ENCODE data around the gene CHKA.

CHKA gene

DNA sequence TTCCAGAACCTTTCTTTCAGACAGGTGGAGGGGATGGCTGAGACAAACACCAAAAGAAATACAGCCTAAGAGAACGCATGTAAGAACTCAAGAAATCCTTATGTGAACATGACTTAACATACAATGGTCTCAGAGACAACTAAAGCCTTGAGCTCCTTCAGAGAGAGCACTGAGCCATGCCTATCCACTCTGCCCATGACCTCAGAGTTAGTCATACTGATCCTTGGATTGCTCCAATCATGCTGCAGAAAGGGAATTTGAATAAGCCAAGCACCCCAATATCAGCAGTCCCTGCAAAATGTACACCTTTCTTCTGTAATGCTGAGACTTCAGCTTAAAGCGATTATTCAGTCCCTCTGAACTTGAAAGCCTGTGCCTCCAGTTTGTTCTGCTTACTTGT, 43.2 kb upstream of the CHKA start:
- DNase-seq (ENCODE audit: low read depth in 1 of 2, low spot score in 1 of 2): no peak

GRCh38 chr11:68163691-68164090, 42.5 kb upstream of the CHKA start:
- H3K27ac ChIP-seq (replicated peaks): no peak overlapping the region
- no peak for DNase-seq (ENCODE audit: low read depth in 1 of 2, low spot score in 1 of 2)
- no peaks in the 10 kb centered on the region for H3K27me3 ChIP-seq (ENCODE audit: insufficient read depth, poor library complexity, severe bottlenecking)
- H3K4me3 ChIP-seq (replicated peaks; ENCODE audit: insufficient read depth, low read length): no peak overlapping the region
- TF ChIP-seq, protein P1, sequence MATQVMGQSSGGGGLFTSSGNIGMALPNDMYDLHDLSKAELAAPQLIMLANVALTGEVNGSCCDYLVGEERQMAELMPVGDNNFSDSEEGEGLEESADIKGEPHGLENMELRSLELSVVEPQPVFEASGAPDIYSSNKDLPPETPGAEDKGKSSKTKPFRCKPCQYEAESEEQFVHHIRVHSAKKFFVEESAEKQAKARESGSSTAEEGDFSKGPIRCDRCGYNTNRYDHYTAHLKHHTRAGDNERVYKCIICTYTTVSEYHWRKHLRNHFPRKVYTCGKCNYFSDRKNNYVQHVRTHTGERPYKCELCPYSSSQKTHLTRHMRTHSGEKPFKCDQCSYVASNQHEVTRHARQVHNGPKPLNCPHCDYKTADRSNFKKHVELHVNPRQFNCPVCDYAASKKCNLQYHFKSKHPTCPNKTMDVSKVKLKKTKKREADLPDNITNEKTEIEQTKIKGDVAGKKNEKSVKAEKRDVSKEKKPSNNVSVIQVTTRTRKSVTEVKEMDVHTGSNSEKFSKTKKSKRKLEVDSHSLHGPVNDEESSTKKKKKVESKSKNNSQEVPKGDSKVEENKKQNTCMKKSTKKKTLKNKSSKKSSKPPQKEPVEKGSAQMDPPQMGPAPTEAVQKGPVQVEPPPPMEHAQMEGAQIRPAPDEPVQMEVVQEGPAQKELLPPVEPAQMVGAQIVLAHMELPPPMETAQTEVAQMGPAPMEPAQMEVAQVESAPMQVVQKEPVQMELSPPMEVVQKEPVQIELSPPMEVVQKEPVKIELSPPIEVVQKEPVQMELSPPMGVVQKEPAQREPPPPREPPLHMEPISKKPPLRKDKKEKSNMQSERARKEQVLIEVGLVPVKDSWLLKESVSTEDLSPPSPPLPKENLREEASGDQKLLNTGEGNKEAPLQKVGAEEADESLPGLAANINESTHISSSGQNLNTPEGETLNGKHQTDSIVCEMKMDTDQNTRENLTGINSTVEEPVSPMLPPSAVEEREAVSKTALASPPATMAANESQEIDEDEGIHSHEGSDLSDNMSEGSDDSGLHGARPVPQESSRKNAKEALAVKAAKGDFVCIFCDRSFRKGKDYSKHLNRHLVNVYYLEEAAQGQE (IDR thresholded peaks at IDR 0.05; ENCODE audit: insufficient replicate concordance, low read depth): no peak
- TF ChIP-seq POLR2AphosphoS5 (IDR thresholded peaks at IDR 0.05; ENCODE audit: low read depth): no peak
- no peak for TF ChIP-seq SPI1 (IDR thresholded peaks at IDR 0.05; ENCODE audit: borderline replicate concordance, low read depth)
- TF ChIP-seq GABPA (IDR thresholded peaks at IDR 0.05; ENCODE audit: low read depth): no peak
- TF ChIP-seq, protein P2, sequence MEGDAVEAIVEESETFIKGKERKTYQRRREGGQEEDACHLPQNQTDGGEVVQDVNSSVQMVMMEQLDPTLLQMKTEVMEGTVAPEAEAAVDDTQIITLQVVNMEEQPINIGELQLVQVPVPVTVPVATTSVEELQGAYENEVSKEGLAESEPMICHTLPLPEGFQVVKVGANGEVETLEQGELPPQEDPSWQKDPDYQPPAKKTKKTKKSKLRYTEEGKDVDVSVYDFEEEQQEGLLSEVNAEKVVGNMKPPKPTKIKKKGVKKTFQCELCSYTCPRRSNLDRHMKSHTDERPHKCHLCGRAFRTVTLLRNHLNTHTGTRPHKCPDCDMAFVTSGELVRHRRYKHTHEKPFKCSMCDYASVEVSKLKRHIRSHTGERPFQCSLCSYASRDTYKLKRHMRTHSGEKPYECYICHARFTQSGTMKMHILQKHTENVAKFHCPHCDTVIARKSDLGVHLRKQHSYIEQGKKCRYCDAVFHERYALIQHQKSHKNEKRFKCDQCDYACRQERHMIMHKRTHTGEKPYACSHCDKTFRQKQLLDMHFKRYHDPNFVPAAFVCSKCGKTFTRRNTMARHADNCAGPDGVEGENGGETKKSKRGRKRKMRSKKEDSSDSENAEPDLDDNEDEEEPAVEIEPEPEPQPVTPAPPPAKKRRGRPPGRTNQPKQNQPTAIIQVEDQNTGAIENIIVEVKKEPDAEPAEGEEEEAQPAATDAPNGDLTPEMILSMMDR (IDR thresholded peaks at IDR 0.05; ENCODE audit: insufficient read depth, low read length): no peak

More for the DNA sequence above, 43.2 kb upstream of the CHKA start:
- H3K4me3 ChIP-seq (replicated peaks; ENCODE audit: insufficient read depth, low read length): no peak overlapping the region
- no peaks in the 10 kb centered on the region for H3K27me3 ChIP-seq (ENCODE audit: insufficient read depth, poor library complexity, severe bottlenecking)
- no peak overlapping the region for H3K27ac ChIP-seq (replicated peaks)
- TF ChIP-seq, protein P2 (IDR thresholded peaks at IDR 0.05; ENCODE audit: insufficient read depth, low read length): no peak
- TF ChIP-seq GABPA (IDR thresholded peaks at IDR 0.05; ENCODE audit: low read depth) (no peak), SPI1 (IDR thresholded peaks at IDR 0.05; ENCODE audit: borderline replicate concordance, low read depth) (no peak), POLR2AphosphoS5 (IDR thresholded peaks at IDR 0.05; ENCODE audit: low read depth) (no peak)
- TF ChIP-seq, protein P1 (IDR thresholded peaks at IDR 0.05; ENCODE audit: insufficient replicate concordance, low read depth): no peak

DNA sequence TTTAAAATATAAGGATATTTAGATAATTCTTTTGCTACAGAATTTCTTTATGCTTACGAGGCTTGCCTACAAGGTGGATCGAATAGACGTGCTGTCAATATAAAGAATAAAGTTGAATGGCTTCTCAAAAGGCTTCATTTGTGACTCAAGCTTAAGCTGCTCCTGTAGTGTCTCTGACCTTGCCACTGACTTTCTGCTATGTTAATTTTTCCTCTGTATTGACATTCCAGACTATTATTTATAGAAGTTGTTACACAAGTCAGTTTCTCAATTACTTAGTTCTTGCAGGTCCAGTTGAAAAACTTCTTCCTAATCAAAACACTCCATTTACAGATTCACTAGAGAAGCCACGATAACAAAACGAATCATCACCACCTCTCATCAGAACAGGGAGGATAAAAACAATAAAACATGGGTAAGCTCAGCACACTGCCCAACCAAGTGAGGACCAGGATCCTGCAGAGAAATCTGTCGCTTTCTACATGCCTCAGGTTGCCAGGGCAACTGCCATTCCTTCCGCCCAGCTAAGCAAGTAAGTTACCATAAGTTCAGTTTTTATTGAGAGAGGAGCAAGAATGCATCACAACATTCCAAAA, 39.0 kb upstream of the CHKA start:
- TF ChIP-seq, protein P2 (IDR thresholded peaks at IDR 0.05; ENCODE audit: insufficient read depth, low read length): no peak
- no peak for TF ChIP-seq SPI1 (IDR thresholded peaks at IDR 0.05; ENCODE audit: borderline replicate concordance, low read depth)
- TF ChIP-seq POLR2AphosphoS5 (IDR thresholded peaks at IDR 0.05; ENCODE audit: low read depth): no peak
- TF ChIP-seq, protein P1 (IDR thresholded peaks at IDR 0.05; ENCODE audit: insufficient replicate concordance, low read depth): no peak
- no peak for TF ChIP-seq GABPA (IDR thresholded peaks at IDR 0.05; ENCODE audit: low read depth)
- H3K4me3 ChIP-seq (replicated peaks; ENCODE audit: insufficient read depth, low read length): no peak overlapping the region
- H3K27me3 ChIP-seq (ENCODE audit: insufficient read depth, poor library complexity, severe bottlenecking): no peaks in the 10 kb centered on the region
- no peak overlapping the region for H3K27ac ChIP-seq (replicated peaks)
- DNase-seq (ENCODE audit: low read depth in 1 of 2, low spot score in 1 of 2): no peak

All from HL-60 (cell line).